DMS153 (cell line): Measurements from ENCODE around the gene PRUNE2.

ENCODE experiments used
- DNase-seq: peaks from one replicate; lab custom pipeline; 2025; lab: John Stamatoyannopoulos, UW

Gene PRUNE2

GRCh38 chr9:76654575-76654974 lies 251.3 kb downstream of the PRUNE2 start:
- no peak for DNase-seq

- no peak for DNase-seq
Observed at GRCh38 chr9:76654051-76654461, 251.9 kb downstream of the PRUNE2 start.

- no peak for DNase-seq
Observed at GRCh38 chr9:76652894-76653293, 253.0 kb downstream of the PRUNE2 start.

GRCh38 chr9:76651119-76651705 lies 254.7 kb downstream of the PRUNE2 start:
- no peak for DNase-seq

- no peak for DNase-seq
Observed at GRCh38 chr9:76650692-76651091, 255.2 kb downstream of the PRUNE2 start.

- no peak for DNase-seq
Observed at GRCh38 chr9:76649894-76650293, 256.0 kb downstream of the PRUNE2 start.

- DNase-seq, result peak; percentile 64
Observed at GRCh38 chr9:76646249-76646648, 259.7 kb downstream of the PRUNE2 start.

GRCh38 chr9:76644647-76645250 lies 261.2 kb downstream of the PRUNE2 start:
- DNase-seq, result no peak

GRCh38 chr9:76644171-76644570 lies 261.7 kb downstream of the PRUNE2 start:
- no peak for DNase-seq

GRCh38 chr9:76643399-76644117 lies 262.4 kb downstream of the PRUNE2 start:
- DNase-seq, result no peak

GRCh38 chr9:76642701-76643209 lies 263.2 kb downstream of the PRUNE2 start:
- no peak for DNase-seq

- no peak for DNase-seq
Observed at GRCh38 chr9:76642074-76642473, 263.8 kb downstream of the PRUNE2 start.

- DNase-seq, result peak; percentile 28
Observed at GRCh38 chr9:76638001-76638400, 267.9 kb downstream of the PRUNE2 start.

- no peak for DNase-seq
Observed at GRCh38 chr9:76637416-76637815, 268.5 kb downstream of the PRUNE2 start.

- no peak for DNase-seq
Observed at GRCh38 chr9:76634356-76635054, 271.4 kb downstream of the PRUNE2 start.

GRCh38 chr9:76630916-76631315 lies 275.0 kb downstream of the PRUNE2 start:
- DNase-seq, result no peak

GRCh38 chr9:76629205-76629990 lies 276.5 kb downstream of the PRUNE2 start:
- no peak for DNase-seq

- no peak for DNase-seq
Observed at GRCh38 chr9:76628155-76628554, 277.8 kb downstream of the PRUNE2 start.

- no peak for DNase-seq
Observed at GRCh38 chr9:76626980-76627379, 278.9 kb downstream of the PRUNE2 start.

GRCh38 chr9:76626141-76626540 lies 279.8 kb downstream of the PRUNE2 start:
- DNase-seq, result no peak

- DNase-seq, result no peak
Observed at GRCh38 chr9:76624391-76625048, 281.4 kb downstream of the PRUNE2 start.
